CD14-positive monocyte (primary cell): Measurements from ENCODE around the gene DDC. TPM values are rescaled to one million over a fixed set of nuclear protein-coding genes. Genes with fewer than 3 reads are reported as not detected.

ENCODE experiments used
- DNase-seq, 3 donors: peaks; one replicate each; pipeline ENCODE4 v3.0.0-alpha.2; 2011 to 2022
- H2AFZ ChIP-seq: 2 replicates; pipeline ENCODE4 v1.6.0; 2012; ENCODE audit warnings: mild to moderate bottlenecking, low read depth, low read length, inconsistent platforms; ENCODE audit not compliant: insufficient read depth, poor library complexity, severe bottlenecking
- H3K27ac ChIP-seq, 2 donors: 1 replicate in 1 of 2; 2 replicates in 1 of 2; pipeline ENCODE4 v1.5.1; 2012 to 2013; ENCODE audit warnings: low read length in 2 of 2, control low read depth in 1 of 2, inconsistent platforms in 1 of 2, low read depth in 1 of 2, mild to moderate bottlenecking in 1 of 2
- H3K27me3 ChIP-seq, 2 donors: one replicate each; pipeline versions ENCODE4 v1.6.0 to v1.6.1; 2011 to 2013; ENCODE audit warnings: low read length in 2 of 2; ENCODE audit not compliant: control insufficient read depth in 2 of 2, insufficient read depth in 2 of 2
- H3K36me3 ChIP-seq, 2 donors: replicated peaks in 1 of 2; 1 replicate in 1 of 2; 2 replicates in 1 of 2; pipeline versions ENCODE4 v1.5.1 to v1.6.1; 2012 to 2013; ENCODE audit warnings: low read length in 2 of 2, control low read depth in 1 of 2, inconsistent platforms in 1 of 2, mild to moderate bottlenecking in 1 of 2; ENCODE audit not compliant: insufficient read depth in 2 of 2, control insufficient read depth in 1 of 2
- H3K4me1 ChIP-seq, 2 donors: 1 replicate in 1 of 2; 2 replicates in 1 of 2; pipeline versions ENCODE4 v1.5.1 to v1.6.1; 2012 to 2013; ENCODE audit warnings: low read length in 2 of 2, control low read depth in 1 of 2, inconsistent platforms in 1 of 2, mild to moderate bottlenecking in 1 of 2, moderate library complexity in 1 of 2; ENCODE audit not compliant: insufficient read depth in 2 of 2, control insufficient read depth in 1 of 2
- H3K4me2 ChIP-seq: replicated peaks from 2 replicates; pipeline ENCODE3; 2012; ENCODE audit warnings: low read length, moderate library complexity, mild to moderate bottlenecking; ENCODE audit not compliant: poor library complexity, severe bottlenecking; ENCODE audit errors: extremely low read depth
- H3K4me3 ChIP-seq, 3 experiments: fragments of 200-600 bp in 1 of 3; sonication (generic) in 1 of 3; replicated peaks in 1 of 3; 1 replicate in 2 of 3; 2 replicates in 1 of 3; pipeline ENCODE4 v1.5.1; 2011 to 2013; ENCODE audit warnings: low read length in 3 of 3, mild to moderate bottlenecking in 3 of 3, control low read depth in 2 of 3, low read depth in 2 of 3, inconsistent platforms in 1 of 3, moderate library complexity in 1 of 3
- H3K79me2 ChIP-seq: 2 replicates; pipeline ENCODE4 v1.6.0; 2012; ENCODE audit warnings: mild to moderate bottlenecking, control low read depth, inconsistent platforms, low read length, moderate library complexity; ENCODE audit not compliant: insufficient read depth
- H3K9ac ChIP-seq: 2 replicates; pipeline ENCODE4 v1.6.0; 2017; ENCODE audit warnings: low read length, mild to moderate bottlenecking; ENCODE audit not compliant: insufficient read depth, poor library complexity, severe bottlenecking
- H3K9me3 ChIP-seq, 2 donors: replicated peaks in 1 of 2; 1 replicate in 1 of 2; 2 replicates in 1 of 2; pipeline versions ENCODE4 v1.5.1 to v1.6.1; 2012 to 2013; ENCODE audit warnings: low read length in 2 of 2, control low read depth in 1 of 2; ENCODE audit not compliant: control insufficient read depth in 1 of 2, insufficient read depth in 1 of 2
- H4K20me1 ChIP-seq: 2 replicates; pipeline ENCODE4 v1.6.0; 2012; ENCODE audit warnings: mild to moderate bottlenecking, low read length, control low read depth, moderate library complexity; ENCODE audit not compliant: insufficient read depth
- H3K27ac Mint-ChIP-seq, 7 donors: one replicate each; pipeline ENCODE4 v1.8.0; 2020; ENCODE audit warnings: mild to moderate bottlenecking in 7 of 7, mixed read lengths in 7 of 7, moderate library complexity in 6 of 7, inconsistent platforms in 2 of 7
- H3K27me3 Mint-ChIP-seq, 3 donors: one replicate each; pipeline ENCODE4 v1.8.0; 2021 to 2022; ENCODE audit warnings: low read depth in 3 of 3, mild to moderate bottlenecking in 3 of 3, mixed read lengths in 3 of 3, moderate library complexity in 3 of 3, inconsistent platforms in 1 of 3
- H3K36me3 Mint-ChIP-seq, 2 donors: one replicate each; pipeline ENCODE4 v1.8.0; 2020; ENCODE audit warnings: mixed read lengths in 2 of 2, inconsistent platforms in 1 of 2, mild to moderate bottlenecking in 1 of 2
- H3K4me1 Mint-ChIP-seq: one replicate; pipeline ENCODE4 v1.8.0; 2020; ENCODE audit warnings: mild to moderate bottlenecking, mixed read lengths
- H3K4me3 Mint-ChIP-seq, 2 donors: one replicate each; pipeline ENCODE4 v1.8.0; 2020; ENCODE audit warnings: mild to moderate bottlenecking in 2 of 2, mixed read lengths in 2 of 2, moderate library complexity in 1 of 2
- H3K9me3 Mint-ChIP-seq, 7 donors: one replicate each; pipeline ENCODE4 v1.8.0; 2020 to 2022; ENCODE audit warnings: mixed read lengths in 7 of 7, mild to moderate bottlenecking in 6 of 7, moderate library complexity in 6 of 7, inconsistent platforms in 2 of 7
- WGBS: methylation state at CpG from one replicate; pipeline ENCODE4 v1.1.5; 2013; ENCODE audit warnings: missing lambda C conversion rate; ENCODE audit not compliant: insufficient coverage; 5-methylcytosine and 5-hydroxymethylcytosine counted together
- intact Hi-C, 2 donors: fragments of 100-400 bp; cut with micrococcal nuclease; formaldehyde crosslinking; loops; one replicate each; pipeline versions ENCODE4 v1.15.0 to v1.15.1; 2023
- polyA plus RNA-seq, 3 donors: library from polyadenylated mRNA; depleted of rRNA in 1 of 3; unstranded in 2 of 3; stranded (reverse) in 1 of 3; fragments of 300-500 nt in 2 of 3; fragments of >200 nt in 1 of 3; fragmentation: Illumina TruSeq in 2 of 3; gene quantifications; 1 replicate in 2 of 3; 2 replicates in 1 of 3; pipeline ENCODE4 v1.2.3, GENCODE V29; 2012 to 2021
- TF ChIP-seq, protein P1 (sequence below): fragments of 200-600 bp; IDR thresholded peaks from one replicate; pipeline ENCODE4 v1.8.0; 2022; ENCODE audit warnings: antibody characterized with exemption, mild to moderate bottlenecking

The DDC gene
- polyA plus RNA-seq, 3 donors, result not detected

DNA sequence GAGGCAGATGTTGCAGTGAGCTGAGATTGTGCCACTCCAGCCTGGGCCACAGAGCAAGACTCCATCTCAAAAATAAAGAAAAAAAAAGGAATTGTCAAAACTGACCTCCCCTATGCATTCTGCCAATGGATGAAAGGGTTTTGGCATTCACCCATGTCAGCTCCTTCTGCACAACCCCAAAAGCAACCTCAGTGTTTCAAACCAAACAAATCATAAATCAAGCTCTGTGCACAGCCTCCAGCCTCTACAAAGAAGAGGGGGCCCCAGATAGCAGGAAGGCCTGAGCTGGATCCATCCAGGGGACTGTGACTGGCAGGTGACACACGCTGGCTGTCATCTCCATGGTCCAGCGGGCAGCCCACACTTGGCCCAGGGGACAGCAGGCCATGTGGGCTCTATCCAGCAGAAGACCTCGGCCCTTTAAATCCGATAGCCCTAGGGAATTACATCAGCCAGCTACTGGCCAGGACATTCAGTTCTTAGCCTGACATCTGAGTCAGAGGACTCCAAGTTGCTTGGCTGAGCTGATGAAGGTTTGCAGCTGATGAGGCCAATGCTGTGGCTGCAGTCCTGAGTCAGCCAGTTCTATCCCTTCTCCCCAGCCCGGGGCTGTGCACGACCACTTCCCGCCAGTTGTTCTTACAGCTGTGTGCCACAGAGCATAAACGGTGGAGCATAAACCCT, 63.1 kb downstream of the DDC start:
- intact Hi-C loops, result no loop called here
- Histone ChIP-seq H3K79me2 (no peaks in the 10 kb centered on the region), H3K4me2 (no peak overlapping the region), H3K9me3 (no peaks in the 10 kb centered on the region), H3K36me3 (no peaks in the 10 kb centered on the region), H2AFZ (no peak overlapping the region), H3K4me3 (no peak overlapping the region), H3K27me3 (peaks cover 0 to 7% of the 10 kb centered on the region in 2 donors), H3K9ac (no peak overlapping the region), H3K27ac (no peak overlapping the region), H4K20me1 (no peaks in the 10 kb centered on the region), H3K4me1 (no peaks in the 10 kb centered on the region)
- H3K36me3 Mint-ChIP-seq, result no peaks in the 10 kb centered on the region
- H3K4me3 Mint-ChIP-seq, result no peak overlapping the region
- H3K27me3 Mint-ChIP-seq, result peaks cover 3 to 13% (median 7%) of the 10 kb centered on the region in 3 donors
- no peak overlapping the region for H3K27ac Mint-ChIP-seq
- H3K9me3 Mint-ChIP-seq, result peaks cover 0 to 2% (median 0%) of the 10 kb centered on the region in 7 donors
- TF ChIP-seq, protein P1, sequence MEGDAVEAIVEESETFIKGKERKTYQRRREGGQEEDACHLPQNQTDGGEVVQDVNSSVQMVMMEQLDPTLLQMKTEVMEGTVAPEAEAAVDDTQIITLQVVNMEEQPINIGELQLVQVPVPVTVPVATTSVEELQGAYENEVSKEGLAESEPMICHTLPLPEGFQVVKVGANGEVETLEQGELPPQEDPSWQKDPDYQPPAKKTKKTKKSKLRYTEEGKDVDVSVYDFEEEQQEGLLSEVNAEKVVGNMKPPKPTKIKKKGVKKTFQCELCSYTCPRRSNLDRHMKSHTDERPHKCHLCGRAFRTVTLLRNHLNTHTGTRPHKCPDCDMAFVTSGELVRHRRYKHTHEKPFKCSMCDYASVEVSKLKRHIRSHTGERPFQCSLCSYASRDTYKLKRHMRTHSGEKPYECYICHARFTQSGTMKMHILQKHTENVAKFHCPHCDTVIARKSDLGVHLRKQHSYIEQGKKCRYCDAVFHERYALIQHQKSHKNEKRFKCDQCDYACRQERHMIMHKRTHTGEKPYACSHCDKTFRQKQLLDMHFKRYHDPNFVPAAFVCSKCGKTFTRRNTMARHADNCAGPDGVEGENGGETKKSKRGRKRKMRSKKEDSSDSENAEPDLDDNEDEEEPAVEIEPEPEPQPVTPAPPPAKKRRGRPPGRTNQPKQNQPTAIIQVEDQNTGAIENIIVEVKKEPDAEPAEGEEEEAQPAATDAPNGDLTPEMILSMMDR, result no peak
- H3K4me1 Mint-ChIP-seq, result no peaks in the 10 kb centered on the region
- no peak for DNase-seq
- WGBS, result 54% methylated on average over 8 of the region's 8 CpGs

DNA sequence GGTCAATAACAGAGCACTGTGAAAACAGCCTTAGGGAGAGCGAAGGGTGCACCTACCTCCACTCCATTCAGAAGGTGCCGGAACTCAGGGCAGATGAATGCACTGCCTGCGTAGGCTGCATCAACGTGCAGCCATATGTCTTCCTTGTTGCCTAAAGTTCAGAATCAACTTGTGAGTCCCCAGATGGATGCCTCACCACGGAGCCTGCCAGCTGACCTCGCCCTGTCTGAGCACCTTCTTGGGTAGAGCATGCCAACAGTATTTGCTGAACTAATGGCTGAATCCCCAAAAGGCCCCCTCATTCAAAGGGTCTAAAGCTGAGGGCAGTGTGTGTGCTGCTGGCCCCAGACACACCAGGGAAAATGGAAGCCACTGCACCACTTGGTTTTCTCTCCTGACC, 66.1 kb downstream of the DDC start:
- Mint-ChIP-seq H3K4me3 (no peak overlapping the region), H3K27me3 (peaks cover 5 to 21% (median 12%) of the 10 kb centered on the region in 3 donors), H3K36me3 (no peaks in the 10 kb centered on the region), H3K27ac (no peak overlapping the region), H3K4me1 (no peaks in the 10 kb centered on the region), H3K9me3 (peaks cover 0 to 2% (median 0%) of the 10 kb centered on the region in 7 donors)
- Histone ChIP-seq H2AFZ (no peak overlapping the region), H3K36me3 (no peaks in the 10 kb centered on the region), H4K20me1 (no peaks in the 10 kb centered on the region), H3K9ac (no peak overlapping the region), H3K4me2 (no peak overlapping the region), H3K4me1 (no peaks in the 10 kb centered on the region), H3K9me3 (no peaks in the 10 kb centered on the region), H3K27me3 (peaks cover 0 to 11% of the 10 kb centered on the region in 2 donors), H3K27ac (no peak overlapping the region), H3K4me3 (no peak overlapping the region), H3K79me2 (no peaks in the 10 kb centered on the region)
- intact Hi-C loops, result no loop called here
- WGBS, result 97% methylated on average over 5 of the region's 6 CpGs
- TF ChIP-seq, protein P1, result no peak
- no peak for DNase-seq
